Progenitor cell of endocrine pancreas (in vitro differentiated cells): ENCODE measurements around the gene CCDC13. TPM values are rescaled to one million over a fixed set of nuclear protein-coding genes. Genes with fewer than 3 reads are reported as not detected.

ENCODE experiments used
- DNase-seq: peaks from one replicate; pipeline ENCODE4 v3.0.0; 2021; ENCODE audit warnings: low spot score; ENCODE audit not compliant: unreplicated experiment
- H3K27ac Mint-ChIP-seq: 2 replicates; pipeline ENCODE4 v1.8.0; 2021; ENCODE audit warnings: mild to moderate bottlenecking, moderate library complexity, mixed read lengths
- H3K27me3 Mint-ChIP-seq: 2 replicates; pipeline ENCODE4 v1.8.0; 2021; ENCODE audit warnings: mixed read lengths
- H3K36me3 Mint-ChIP-seq: 2 replicates; pipeline ENCODE4 v1.8.0; 2022; ENCODE audit warnings: mixed read lengths; ENCODE audit not compliant: insufficient read depth
- H3K4me1 Mint-ChIP-seq: 2 replicates; pipeline ENCODE4 v1.8.0; 2021; ENCODE audit warnings: low read depth, mixed read lengths
- H3K4me3 Mint-ChIP-seq: 2 replicates; pipeline ENCODE4 v1.8.0; 2021; ENCODE audit warnings: low read depth, mild to moderate bottlenecking, moderate library complexity, mixed read lengths
- H3K9me3 Mint-ChIP-seq: 2 replicates; pipeline ENCODE4 v1.8.0; 2021; ENCODE audit warnings: low read depth, mixed read lengths
- CTCF ChIP-seq: fragments of 200-600 bp; sonication (generic); IDR thresholded peaks from one replicate; pipeline ENCODE4 v1.5.0; 2021; ENCODE audit warnings: antibody characterized with exemption, mild to moderate bottlenecking; ENCODE audit not compliant: unreplicated experiment
- total RNA-seq: library from RNA; stranded (reverse); gene quantifications from 2 replicates; pipeline ENCODE4 v1.2.1, GENCODE V29; 2021

The CCDC13 gene
- total RNA-seq, 1 donor from 2014 or later: 2.3 TPM

GRCh38 chr3:42805141-42805821, 32.2 kb upstream of the CCDC13 start:
- peak overlapping the region; percentile 99 for H3K27ac Mint-ChIP-seq
- H3K4me1 Mint-ChIP-seq: peaks cover 39% of the 10 kb centered on the region
- DNase-seq: peak; percentile 17
- H3K27me3 Mint-ChIP-seq: no peaks in the 10 kb centered on the region
- H3K4me3 Mint-ChIP-seq: peak overlapping the region; percentile 95
- peaks cover 4% of the 10 kb centered on the region for H3K36me3 Mint-ChIP-seq
- no peak for TF ChIP-seq CTCF
- H3K9me3 Mint-ChIP-seq: no peaks in the 10 kb centered on the region

GRCh38 chr3:42804831-42805132, 31.7 kb upstream of the CCDC13 start:
- H3K27ac Mint-ChIP-seq: peak overlapping the region; percentile 99
- no peaks in the 10 kb centered on the region for H3K9me3 Mint-ChIP-seq
- DNase-seq: no peak
- peaks cover 41% of the 10 kb centered on the region for H3K4me1 Mint-ChIP-seq
- no peak for TF ChIP-seq CTCF
- H3K27me3 Mint-ChIP-seq: no peaks in the 10 kb centered on the region
- H3K36me3 Mint-ChIP-seq: peaks cover 4% of the 10 kb centered on the region
- peak overlapping the region; percentile 95 for H3K4me3 Mint-ChIP-seq

GRCh38 chr3:42804106-42804830, 31.2 kb upstream of the CCDC13 start, which contains the start of gene HIGD1A:
Gene HIGD1A, minus strand, starts transcription at chr3:42804490. Its CDS starts 10,237 bp downstream, at chr3:42794253.
- no peak for TF ChIP-seq CTCF
- peak within 1 kb of the TSS; percentile 99 for H3K27ac Mint-ChIP-seq
- no peaks in the 10 kb centered on the region for H3K9me3 Mint-ChIP-seq
- H3K4me3 Mint-ChIP-seq: peak within 1 kb of the TSS; percentile 95
- H3K36me3 Mint-ChIP-seq: peaks cover 4% of the 10 kb centered on the region
- DNase-seq: peak; percentile 86
- no peaks in the 10 kb centered on the region for H3K27me3 Mint-ChIP-seq
- peaks cover 43% of the 10 kb centered on the region for H3K4me1 Mint-ChIP-seq

GRCh38 chr3:42803414-42804105, 30.5 kb upstream of the CCDC13 start:
- peaks cover 4% of the 10 kb centered on the region for H3K36me3 Mint-ChIP-seq
- peak; percentile 33 for DNase-seq
- H3K27me3 Mint-ChIP-seq: no peaks in the 10 kb centered on the region
- H3K4me3 Mint-ChIP-seq: peak overlapping the region; percentile 95
- H3K9me3 Mint-ChIP-seq: no peaks in the 10 kb centered on the region
- no peak for TF ChIP-seq CTCF
- peak overlapping the region; percentile 99 for H3K27ac Mint-ChIP-seq
- H3K4me1 Mint-ChIP-seq: peaks cover 43% of the 10 kb centered on the region

GRCh38 chr3:42802876-42803413, 29.9 kb upstream of the CCDC13 start:
- TF ChIP-seq CTCF: no peak
- Mint-ChIP-seq H3K27me3 (no peaks in the 10 kb centered on the region), H3K4me3 (peak overlapping the region; percentile 95), H3K4me1 (peaks cover 43% of the 10 kb centered on the region), H3K27ac (peak overlapping the region; percentile 99), H3K36me3 (peaks cover 4% of the 10 kb centered on the region), H3K9me3 (no peaks in the 10 kb centered on the region)
- no peak for DNase-seq
